ENCODE results near the gene CEP350. TPM values are rescaled to one million over a fixed set of nuclear protein-coding genes. Genes with fewer than 3 reads are reported as not detected.

CEP350 gene
- total RNA-seq, 1 donor from 2014 or later = 48.7 TPM

DNA sequence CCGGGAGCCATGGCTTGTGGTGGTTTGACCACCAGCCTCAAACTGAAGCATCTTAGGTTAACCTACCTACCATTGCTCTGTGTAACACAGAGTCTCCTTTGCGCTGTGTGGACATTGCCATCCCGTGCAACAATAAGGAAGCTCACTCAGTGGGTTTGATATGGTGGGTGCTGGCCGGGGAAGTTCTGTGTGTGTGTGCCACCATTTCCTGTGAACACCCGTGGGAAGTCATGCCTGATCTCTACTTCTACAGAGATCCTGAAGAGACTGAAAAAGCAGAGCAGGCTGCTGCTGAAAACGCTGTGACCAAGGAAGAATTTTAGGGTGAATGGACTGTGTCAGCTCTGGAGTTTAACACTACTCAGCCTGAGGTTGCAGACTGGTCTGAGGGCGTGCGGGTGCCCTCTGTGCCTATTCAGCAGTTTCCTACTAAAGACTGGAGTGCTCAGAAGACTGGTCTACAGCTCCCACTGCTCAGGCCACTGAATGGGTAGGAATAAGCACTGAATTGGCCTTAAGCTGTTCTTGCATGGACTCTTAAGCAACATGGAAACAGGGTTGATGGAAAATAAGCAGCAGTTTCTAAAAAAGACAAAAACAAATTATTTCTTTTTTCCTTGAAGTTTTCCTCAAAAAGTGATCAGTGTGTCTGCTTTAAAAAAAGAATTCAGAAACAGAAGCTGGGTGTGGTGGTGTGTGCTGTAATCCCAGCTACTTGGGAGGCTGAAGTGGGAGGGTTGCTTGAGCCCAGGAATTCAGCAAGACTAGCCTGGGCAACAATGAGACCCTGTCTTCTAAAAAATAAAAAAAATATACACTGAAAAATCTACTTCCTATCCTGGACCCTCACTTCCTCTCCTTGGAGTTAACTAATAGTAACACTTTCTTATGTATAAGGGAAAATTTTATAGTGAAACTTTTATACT is 14.6 kb downstream of the CEP350 start:
- Mint-ChIP-seq H3K4me3 (ENCODE audit: low read depth) (no peak overlapping the region), H3K4me1 (ENCODE audit: low read depth) (no peaks in the 10 kb centered on the region), H3K9me3 (ENCODE audit: low read depth) (peaks cover 6% of the 10 kb centered on the region), H3K27ac (peak overlapping the region; percentile 2), H3K27me3 (no peaks in the 10 kb centered on the region), H3K36me3 (ENCODE audit: insufficient read depth) (peaks cover 6% of the 10 kb centered on the region)
- DNase-seq (ENCODE audit: low spot score, unreplicated experiment) = no peak
- TF ChIP-seq, protein P1, sequence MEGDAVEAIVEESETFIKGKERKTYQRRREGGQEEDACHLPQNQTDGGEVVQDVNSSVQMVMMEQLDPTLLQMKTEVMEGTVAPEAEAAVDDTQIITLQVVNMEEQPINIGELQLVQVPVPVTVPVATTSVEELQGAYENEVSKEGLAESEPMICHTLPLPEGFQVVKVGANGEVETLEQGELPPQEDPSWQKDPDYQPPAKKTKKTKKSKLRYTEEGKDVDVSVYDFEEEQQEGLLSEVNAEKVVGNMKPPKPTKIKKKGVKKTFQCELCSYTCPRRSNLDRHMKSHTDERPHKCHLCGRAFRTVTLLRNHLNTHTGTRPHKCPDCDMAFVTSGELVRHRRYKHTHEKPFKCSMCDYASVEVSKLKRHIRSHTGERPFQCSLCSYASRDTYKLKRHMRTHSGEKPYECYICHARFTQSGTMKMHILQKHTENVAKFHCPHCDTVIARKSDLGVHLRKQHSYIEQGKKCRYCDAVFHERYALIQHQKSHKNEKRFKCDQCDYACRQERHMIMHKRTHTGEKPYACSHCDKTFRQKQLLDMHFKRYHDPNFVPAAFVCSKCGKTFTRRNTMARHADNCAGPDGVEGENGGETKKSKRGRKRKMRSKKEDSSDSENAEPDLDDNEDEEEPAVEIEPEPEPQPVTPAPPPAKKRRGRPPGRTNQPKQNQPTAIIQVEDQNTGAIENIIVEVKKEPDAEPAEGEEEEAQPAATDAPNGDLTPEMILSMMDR (IDR thresholded peaks at IDR 0.05; ENCODE audit: unreplicated experiment) = no peak

DNA sequence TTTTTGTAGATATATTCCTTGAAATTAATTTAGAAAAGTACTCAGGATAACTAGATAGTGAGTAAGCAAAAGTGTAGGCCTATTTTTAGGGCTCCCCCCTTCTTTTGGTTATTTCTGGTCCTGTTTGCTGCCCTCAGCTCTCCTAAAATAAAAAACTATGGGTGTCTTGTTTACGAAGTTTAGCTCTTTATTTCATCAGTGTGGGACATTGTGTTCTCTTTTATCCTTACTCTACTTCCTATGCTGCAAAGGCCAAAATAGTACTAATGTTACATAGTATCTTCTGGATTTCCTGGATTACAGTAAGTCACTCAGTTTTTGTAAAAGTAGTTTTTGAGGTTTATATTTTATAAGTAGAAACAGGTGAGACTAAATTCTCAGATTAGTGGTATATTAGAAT is 15.4 kb downstream of the CEP350 start:
- peaks cover 3% of the 10 kb centered on the region for H3K9me3 Mint-ChIP-seq (ENCODE audit: low read depth)
- H3K27me3 Mint-ChIP-seq = no peaks in the 10 kb centered on the region
- H3K4me1 Mint-ChIP-seq (ENCODE audit: low read depth) = no peaks in the 10 kb centered on the region
- TF ChIP-seq, protein P1 (IDR thresholded peaks at IDR 0.05; ENCODE audit: unreplicated experiment) = no peak
- H3K36me3 Mint-ChIP-seq (ENCODE audit: insufficient read depth) = peaks cover 3% of the 10 kb centered on the region
- no peak overlapping the region for H3K4me3 Mint-ChIP-seq (ENCODE audit: low read depth)
- DNase-seq (ENCODE audit: low spot score, unreplicated experiment) = no peak
- no peak overlapping the region for H3K27ac Mint-ChIP-seq

DNA sequence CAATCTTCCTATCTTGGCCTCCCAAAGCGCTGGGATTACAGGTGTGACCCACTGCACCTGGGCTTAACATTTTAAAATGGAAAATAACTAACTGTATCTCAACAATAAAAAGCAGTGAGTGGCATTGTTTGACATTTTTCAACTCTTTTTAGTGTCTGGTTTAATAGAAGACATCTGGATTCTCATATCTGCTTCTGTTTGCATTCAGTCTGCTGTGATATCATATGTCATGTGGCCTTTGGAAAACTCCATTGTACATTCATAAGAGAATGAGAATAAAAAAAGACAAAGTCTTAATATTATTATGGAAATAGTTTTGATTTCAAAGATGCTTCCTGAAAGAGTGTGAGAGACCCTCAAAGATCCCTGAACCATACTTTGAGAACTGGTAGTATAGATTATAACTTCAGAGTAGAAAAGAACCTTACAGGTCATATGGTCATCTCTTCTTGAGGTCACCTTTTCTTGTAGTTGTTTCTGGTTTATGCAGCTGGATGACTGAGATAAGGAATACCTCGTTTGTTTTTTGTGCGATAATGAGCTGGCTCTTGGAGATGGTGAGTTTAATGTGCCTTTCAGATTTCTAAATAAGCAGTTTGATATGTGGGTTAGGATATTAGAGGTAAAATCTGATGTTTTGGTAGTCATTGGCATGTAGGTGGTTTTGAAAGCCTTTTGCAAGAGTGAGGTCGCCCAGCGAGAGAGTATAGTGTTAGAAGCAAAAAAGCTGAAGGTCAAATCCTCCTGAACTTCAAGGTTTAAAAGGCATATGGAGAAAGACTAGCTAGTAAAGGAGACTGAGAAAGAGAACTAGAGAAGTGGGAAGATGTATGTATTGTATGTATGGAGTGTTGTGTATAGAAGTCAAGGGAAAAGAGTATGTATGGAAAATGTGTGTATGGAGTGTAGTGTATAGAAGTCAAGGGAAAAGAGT is 17.2 kb downstream of the CEP350 start:
- no peak for DNase-seq (ENCODE audit: low spot score, unreplicated experiment)
- Mint-ChIP-seq H3K27ac (peak overlapping the region; percentile 27), H3K4me3 (ENCODE audit: low read depth) (no peak overlapping the region), H3K27me3 (no peaks in the 10 kb centered on the region), H3K9me3 (ENCODE audit: low read depth) (no peaks in the 10 kb centered on the region), H3K4me1 (ENCODE audit: low read depth) (peaks cover under 1% of the 10 kb centered on the region), H3K36me3 (ENCODE audit: insufficient read depth) (peaks cover 1% of the 10 kb centered on the region)
- TF ChIP-seq, protein P1 (IDR thresholded peaks at IDR 0.05; ENCODE audit: unreplicated experiment) = no peak

DNA sequence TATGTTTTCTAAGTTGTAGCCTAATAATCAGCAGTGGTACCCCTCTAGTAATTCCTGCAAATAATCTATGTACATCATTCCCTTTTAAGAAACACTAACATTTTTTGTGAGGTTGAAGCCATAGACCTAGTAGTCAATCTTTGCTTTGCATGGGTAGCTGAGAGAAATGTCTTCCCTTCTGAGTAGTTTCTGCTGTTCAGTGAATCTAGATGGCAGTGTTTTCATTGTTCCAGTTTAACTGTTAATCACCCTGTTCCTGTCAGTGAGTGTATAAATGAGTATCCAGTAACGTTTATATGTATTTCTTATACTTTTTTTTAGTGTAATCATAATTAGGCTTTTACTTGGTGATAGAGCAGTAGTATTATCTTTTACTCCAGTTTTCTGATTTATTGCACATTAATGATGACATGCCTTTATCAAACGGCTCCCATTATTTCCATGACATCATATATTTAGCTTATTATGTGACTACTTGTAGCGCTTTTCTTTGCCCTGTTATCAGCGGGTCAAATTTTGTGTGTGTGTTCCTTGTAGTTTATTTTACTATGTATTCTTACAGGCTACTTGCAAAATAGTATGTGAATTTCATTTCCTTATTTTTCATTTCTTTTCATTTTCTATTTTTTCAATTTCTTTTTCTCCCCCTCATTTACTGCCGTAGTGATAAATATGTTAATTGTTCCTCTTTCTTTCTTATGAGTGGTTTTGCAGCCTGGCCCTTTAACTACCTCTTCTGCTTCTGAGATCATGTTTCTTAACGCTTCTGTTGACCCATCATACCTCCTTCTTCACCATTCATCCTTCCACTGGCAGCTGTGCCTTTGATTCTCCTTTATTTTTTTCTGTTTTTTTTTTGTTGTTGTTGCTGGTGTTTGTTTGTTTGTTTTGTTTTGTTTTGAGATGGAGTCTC is 18.8 kb downstream of the CEP350 start:
- TF ChIP-seq, protein P1 (IDR thresholded peaks at IDR 0.05; ENCODE audit: unreplicated experiment) = no peak
- Mint-ChIP-seq H3K4me3 (ENCODE audit: low read depth) (no peak overlapping the region), H3K36me3 (ENCODE audit: insufficient read depth) (no peaks in the 10 kb centered on the region), H3K27ac (peak overlapping the region; percentile 17), H3K27me3 (no peaks in the 10 kb centered on the region), H3K9me3 (ENCODE audit: low read depth) (no peaks in the 10 kb centered on the region), H3K4me1 (ENCODE audit: low read depth) (peaks cover 4% of the 10 kb centered on the region)
- DNase-seq (ENCODE audit: low spot score, unreplicated experiment) = no peak

All from progenitor cell of endocrine pancreas (in vitro differentiated cells).